ENCODE data around the gene FEZ2.

- no peak for TF ChIP-seq FOSL1 (tag; conservative IDR thresholded peaks at IDR 0.05)
- no peak for TF ChIP-seq CTCF (IDR thresholded peaks at IDR 0.05 in 2 of 3, conservative IDR thresholded peaks at IDR 0.05 in 1 of 3; ENCODE audit: insufficient read depth in 2 of 3, low read depth in 1 of 3, low read length in 3 of 3)
- TF ChIP-seq, protein P1, sequence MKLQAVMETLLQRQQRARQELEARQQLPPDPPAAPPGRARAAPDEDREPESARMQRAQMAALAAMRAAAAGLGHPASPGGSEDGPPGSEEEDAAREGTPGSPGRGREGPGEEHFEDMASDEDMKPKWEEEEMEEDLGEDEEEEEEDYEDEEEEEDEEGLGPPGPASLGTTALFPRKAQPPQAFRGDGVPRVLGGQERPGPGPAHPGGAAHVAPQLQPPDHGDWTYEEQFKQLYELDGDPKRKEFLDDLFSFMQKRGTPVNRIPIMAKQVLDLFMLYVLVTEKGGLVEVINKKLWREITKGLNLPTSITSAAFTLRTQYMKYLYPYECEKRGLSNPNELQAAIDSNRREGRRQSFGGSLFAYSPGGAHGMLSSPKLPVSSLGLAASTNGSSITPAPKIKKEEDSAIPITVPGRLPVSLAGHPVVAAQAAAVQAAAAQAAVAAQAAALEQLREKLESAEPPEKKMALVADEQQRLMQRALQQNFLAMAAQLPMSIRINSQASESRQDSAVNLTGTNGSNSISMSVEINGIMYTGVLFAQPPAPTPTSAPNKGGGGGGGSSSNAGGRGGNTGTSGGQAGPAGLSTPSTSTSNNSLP (IDR thresholded peaks at IDR 0.05; ENCODE audit: borderline replicate concordance, low read depth, low read length): no peak
- no peak for TF ChIP-seq PPARD (CRISPR knock-in tag; IDR thresholded peaks at IDR 0.05)
- TF ChIP-seq SETDB1 (IDR thresholded peaks at IDR 0.05; ENCODE audit: low read length): no peak
These were observed 901 bp downstream of the FEZ2 start for GRCh38 chr2:36597003-36597531.

Data from K562 (cell line).